CD14-positive monocyte (primary cell): Measurements from ENCODE around the gene MAGEL2. TPM values are rescaled to one million over a fixed set of nuclear protein-coding genes. Genes with fewer than 3 reads are reported as not detected.

Source experiments
- DNase-seq, 3 donors: peaks; one replicate each; pipeline ENCODE4 v3.0.0-alpha.2; 2011 to 2022
- H2AFZ ChIP-seq: 2 replicates; pipeline ENCODE4 v1.6.0; 2012; ENCODE audit warnings: mild to moderate bottlenecking, low read depth, low read length, inconsistent platforms; ENCODE audit not compliant: insufficient read depth, poor library complexity, severe bottlenecking
- H3K27ac ChIP-seq, 2 donors: 1 replicate in 1 of 2; 2 replicates in 1 of 2; pipeline ENCODE4 v1.5.1; 2012 to 2013; ENCODE audit warnings: low read length in 2 of 2, control low read depth in 1 of 2, inconsistent platforms in 1 of 2, low read depth in 1 of 2, mild to moderate bottlenecking in 1 of 2
- H3K27me3 ChIP-seq, 2 donors: one replicate each; pipeline versions ENCODE4 v1.6.0 to v1.6.1; 2011 to 2013; ENCODE audit warnings: low read length in 2 of 2; ENCODE audit not compliant: control insufficient read depth in 2 of 2, insufficient read depth in 2 of 2
- H3K36me3 ChIP-seq, 2 donors: replicated peaks in 1 of 2; 1 replicate in 1 of 2; 2 replicates in 1 of 2; pipeline versions ENCODE4 v1.5.1 to v1.6.1; 2012 to 2013; ENCODE audit warnings: low read length in 2 of 2, control low read depth in 1 of 2, inconsistent platforms in 1 of 2, mild to moderate bottlenecking in 1 of 2; ENCODE audit not compliant: insufficient read depth in 2 of 2, control insufficient read depth in 1 of 2
- H3K4me1 ChIP-seq, 2 donors: 1 replicate in 1 of 2; 2 replicates in 1 of 2; pipeline versions ENCODE4 v1.5.1 to v1.6.1; 2012 to 2013; ENCODE audit warnings: low read length in 2 of 2, control low read depth in 1 of 2, inconsistent platforms in 1 of 2, mild to moderate bottlenecking in 1 of 2, moderate library complexity in 1 of 2; ENCODE audit not compliant: insufficient read depth in 2 of 2, control insufficient read depth in 1 of 2
- H3K4me2 ChIP-seq: replicated peaks from 2 replicates; pipeline ENCODE3; 2012; ENCODE audit warnings: low read length, moderate library complexity, mild to moderate bottlenecking; ENCODE audit not compliant: poor library complexity, severe bottlenecking; ENCODE audit errors: extremely low read depth
- H3K4me3 ChIP-seq, 3 experiments: fragments of 200-600 bp in 1 of 3; sonication (generic) in 1 of 3; replicated peaks in 1 of 3; 1 replicate in 2 of 3; 2 replicates in 1 of 3; pipeline ENCODE4 v1.5.1; 2011 to 2013; ENCODE audit warnings: low read length in 3 of 3, mild to moderate bottlenecking in 3 of 3, control low read depth in 2 of 3, low read depth in 2 of 3, inconsistent platforms in 1 of 3, moderate library complexity in 1 of 3
- H3K79me2 ChIP-seq: 2 replicates; pipeline ENCODE4 v1.6.0; 2012; ENCODE audit warnings: mild to moderate bottlenecking, control low read depth, inconsistent platforms, low read length, moderate library complexity; ENCODE audit not compliant: insufficient read depth
- H3K9ac ChIP-seq: 2 replicates; pipeline ENCODE4 v1.6.0; 2017; ENCODE audit warnings: low read length, mild to moderate bottlenecking; ENCODE audit not compliant: insufficient read depth, poor library complexity, severe bottlenecking
- H3K9me3 ChIP-seq, 2 donors: replicated peaks in 1 of 2; 1 replicate in 1 of 2; 2 replicates in 1 of 2; pipeline versions ENCODE4 v1.5.1 to v1.6.1; 2012 to 2013; ENCODE audit warnings: low read length in 2 of 2, control low read depth in 1 of 2; ENCODE audit not compliant: control insufficient read depth in 1 of 2, insufficient read depth in 1 of 2
- H4K20me1 ChIP-seq: 2 replicates; pipeline ENCODE4 v1.6.0; 2012; ENCODE audit warnings: mild to moderate bottlenecking, low read length, control low read depth, moderate library complexity; ENCODE audit not compliant: insufficient read depth
- H3K27ac Mint-ChIP-seq, 7 donors: one replicate each; pipeline ENCODE4 v1.8.0; 2020; ENCODE audit warnings: mild to moderate bottlenecking in 7 of 7, mixed read lengths in 7 of 7, moderate library complexity in 6 of 7, inconsistent platforms in 2 of 7
- H3K27me3 Mint-ChIP-seq, 3 donors: one replicate each; pipeline ENCODE4 v1.8.0; 2021 to 2022; ENCODE audit warnings: low read depth in 3 of 3, mild to moderate bottlenecking in 3 of 3, mixed read lengths in 3 of 3, moderate library complexity in 3 of 3, inconsistent platforms in 1 of 3
- H3K36me3 Mint-ChIP-seq, 2 donors: one replicate each; pipeline ENCODE4 v1.8.0; 2020; ENCODE audit warnings: mixed read lengths in 2 of 2, inconsistent platforms in 1 of 2, mild to moderate bottlenecking in 1 of 2
- H3K4me1 Mint-ChIP-seq: one replicate; pipeline ENCODE4 v1.8.0; 2020; ENCODE audit warnings: mild to moderate bottlenecking, mixed read lengths
- H3K4me3 Mint-ChIP-seq, 2 donors: one replicate each; pipeline ENCODE4 v1.8.0; 2020; ENCODE audit warnings: mild to moderate bottlenecking in 2 of 2, mixed read lengths in 2 of 2, moderate library complexity in 1 of 2
- H3K9me3 Mint-ChIP-seq, 7 donors: one replicate each; pipeline ENCODE4 v1.8.0; 2020 to 2022; ENCODE audit warnings: mixed read lengths in 7 of 7, mild to moderate bottlenecking in 6 of 7, moderate library complexity in 6 of 7, inconsistent platforms in 2 of 7
- CTCF ChIP-seq: fragments of 200-600 bp; IDR thresholded peaks from one replicate; pipeline ENCODE4 v1.8.0; 2022; ENCODE audit warnings: antibody characterized with exemption, mild to moderate bottlenecking
- WGBS: methylation state at CpG from one replicate; pipeline ENCODE4 v1.1.5; 2013; ENCODE audit warnings: missing lambda C conversion rate; ENCODE audit not compliant: insufficient coverage; 5-methylcytosine and 5-hydroxymethylcytosine counted together
- intact Hi-C, 2 donors: fragments of 100-400 bp; cut with micrococcal nuclease; formaldehyde crosslinking; loops; one replicate each; pipeline versions ENCODE4 v1.15.0 to v1.15.1; 2023
- polyA plus RNA-seq, 3 donors: library from polyadenylated mRNA; depleted of rRNA in 1 of 3; unstranded in 2 of 3; stranded (reverse) in 1 of 3; fragments of 300-500 nt in 2 of 3; fragments of >200 nt in 1 of 3; fragmentation: Illumina TruSeq in 2 of 3; gene quantifications; 1 replicate in 2 of 3; 2 replicates in 1 of 3; pipeline ENCODE4 v1.2.3, GENCODE V29; 2012 to 2021

Gene MAGEL2
- polyA plus RNA-seq, 3 donors, result not detected

- no peak for DNase-seq
- no peaks in the 10 kb centered on the region for H3K4me1 ChIP-seq
- no peaks in the 10 kb centered on the region for H3K27me3 ChIP-seq
- no peaks in the 10 kb centered on the region for H3K79me2 ChIP-seq
- H3K27ac Mint-ChIP-seq, result no peak overlapping the region
- H3K27ac ChIP-seq, result no peak overlapping the region
- no peaks in the 10 kb centered on the region for H3K36me3 ChIP-seq
- H3K4me2 ChIP-seq, result no peak overlapping the region
- intact Hi-C loops, result no loop called here
- H3K9ac ChIP-seq, result no peak overlapping the region
- no peak overlapping the region for H3K4me3 ChIP-seq
- H3K4me1 Mint-ChIP-seq, result no peaks in the 10 kb centered on the region
- H2AFZ ChIP-seq, result no peak overlapping the region
- no peak overlapping the region for H3K4me3 Mint-ChIP-seq
- H3K36me3 Mint-ChIP-seq, result no peaks in the 10 kb centered on the region
- H3K27me3 Mint-ChIP-seq, result peaks cover 0 to 1% (median 0%) of the 10 kb centered on the region in 3 donors
- TF ChIP-seq CTCF, result no peak
- 69% methylated on average over 9 of the region's 10 CpGs for whole genome bisulfite sequencing
- H3K9me3 ChIP-seq, result peaks cover 9 to 15% of the 10 kb centered on the region in 2 donors
- H4K20me1 ChIP-seq, result no peaks in the 10 kb centered on the region
- peaks cover 4 to 15% (median 8%) of the 10 kb centered on the region in 7 donors for H3K9me3 Mint-ChIP-seq
Observed at GRCh38 chr15:23616536-23616935, 31.1 kb downstream of the MAGEL2 start.

GRCh38 chr15:23606226-23606625 is 41.4 kb downstream of the MAGEL2 start:
- Histone ChIP-seq H3K4me1 (no peaks in the 10 kb centered on the region), H4K20me1 (no peaks in the 10 kb centered on the region), H3K4me2 (no peak overlapping the region), H3K36me3 (no peaks in the 10 kb centered on the region), H2AFZ (no peak overlapping the region), H3K9ac (no peak overlapping the region), H3K79me2 (no peaks in the 10 kb centered on the region), H3K4me3 (no peak overlapping the region), H3K27me3 (no peaks in the 10 kb centered on the region), H3K9me3 (peaks cover 10 to 18% of the 10 kb centered on the region in 2 donors), H3K27ac (no peak overlapping the region)
- H3K27me3 Mint-ChIP-seq, result peaks cover 0 to 2% (median 0%) of the 10 kb centered on the region in 3 donors
- no peak for DNase-seq
- TF ChIP-seq CTCF, result no peak
- no peak overlapping the region for H3K27ac Mint-ChIP-seq
- WGBS, result no CpG with 5 or more reads among the region's 2 CpGs
- H3K4me1 Mint-ChIP-seq, result no peaks in the 10 kb centered on the region
- H3K9me3 Mint-ChIP-seq, result peaks cover 3 to 18% (median 7%) of the 10 kb centered on the region in 7 donors
- intact Hi-C loops, result no loop called here
- no peak overlapping the region for H3K4me3 Mint-ChIP-seq
- H3K36me3 Mint-ChIP-seq, result no peaks in the 10 kb centered on the region
